GM18951 (cell line): ENCODE results near the gene HACD1.

ENCODE experiments used
- POLR2A ChIP-seq: IDR thresholded peaks from 4 replicates; pipeline ENCODE4 v1.6.1; 2011; ENCODE audit warnings: mild to moderate bottlenecking; ENCODE audit not compliant: insufficient read length, insufficient read depth; ENCODE audit errors: extremely low read depth
- in situ Hi-C: fragments of 300-500 bp; cut with MboI; formaldehyde crosslinking; loops from one replicate; pipeline ENCODE4 v1.12.0; 2022; ENCODE audit warnings: low sequenced_read_pairs, mixed read lengths, inconsistent platforms; ENCODE audit not compliant: unreplicated experiment

HACD1 gene

GRCh38 chr10:17586821-17587234, 30.3 kb downstream of the HACD1 start:
- peak; percentile 22 for TF ChIP-seq POLR2A
- in situ Hi-C loops, result no loop called here

DNA sequence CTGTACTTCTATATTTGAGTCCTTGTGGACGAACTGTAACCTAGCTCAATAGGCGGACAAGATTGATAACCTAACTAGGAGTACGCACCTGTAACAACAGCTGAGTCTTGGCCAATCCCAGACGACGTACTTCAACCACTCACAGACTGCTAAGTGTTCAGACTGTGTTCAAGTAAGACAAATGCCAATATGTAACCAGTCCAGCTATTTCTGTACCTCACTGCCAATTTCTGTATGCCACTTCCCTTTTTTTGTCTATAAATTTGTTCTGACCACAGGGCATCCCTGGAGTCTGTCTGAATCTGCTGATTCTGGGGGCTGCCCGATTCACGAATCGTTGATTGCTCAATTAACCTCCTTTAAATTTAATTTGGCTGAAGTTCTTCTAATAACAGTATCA, 32.2 kb downstream of the HACD1 start:
- in situ Hi-C loops, result no loop called here
- TF ChIP-seq POLR2A, result no peak

GRCh38 chr10:17580885-17581284, 36.3 kb downstream of the HACD1 start:
- TF ChIP-seq POLR2A, result no peak
- in situ Hi-C loops, result no loop called here

- in situ Hi-C loops, result no loop called here
- TF ChIP-seq POLR2A, result no peak
These were observed 38.6 kb downstream of the HACD1 start for GRCh38 chr10:17578603-17579002.

GRCh38 chr10:17576768-17577167, 40.4 kb downstream of the HACD1 start:
- no peak for TF ChIP-seq POLR2A
- in situ Hi-C loops, result no loop called here

DNA sequence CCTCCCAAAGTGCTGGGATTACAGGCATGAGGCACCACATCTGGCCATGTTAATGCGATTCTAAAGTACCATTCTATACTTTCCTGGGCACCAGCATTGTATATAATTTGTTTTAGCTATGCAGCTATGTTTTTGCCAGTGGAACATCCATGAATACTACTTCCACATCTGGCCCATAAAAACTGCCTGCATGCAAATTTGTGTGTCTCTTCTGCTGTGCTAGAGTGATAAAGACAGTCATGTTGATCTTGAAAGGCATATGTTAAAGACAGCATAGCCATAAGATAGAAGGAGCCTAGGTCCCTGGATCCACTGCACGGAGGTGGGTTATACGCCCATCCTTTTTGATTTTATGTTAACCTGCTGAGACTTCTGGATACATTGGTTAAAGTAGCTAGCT, 52.3 kb downstream of the HACD1 start:
- in situ Hi-C loops, result no loop called here
- TF ChIP-seq POLR2A, result no peak

DNA sequence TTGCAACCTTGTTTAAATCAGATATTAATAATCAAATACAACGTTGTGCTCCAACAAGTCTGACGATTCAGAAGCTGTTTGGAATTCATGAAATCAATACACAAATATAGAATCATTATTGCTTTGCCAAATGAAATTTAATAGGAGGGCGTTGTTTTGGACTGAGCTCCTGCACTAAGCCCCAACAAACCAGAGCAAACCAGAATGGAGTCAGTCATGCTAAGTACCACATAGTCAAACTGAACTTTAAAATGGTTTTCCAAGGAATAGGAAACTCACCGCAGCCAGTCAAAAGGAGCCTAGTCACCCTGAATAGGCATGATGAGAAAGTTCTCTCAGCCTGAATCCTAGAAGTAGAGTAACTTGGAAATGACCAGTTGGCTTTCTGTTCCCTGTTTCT, 53.7 kb downstream of the HACD1 start:
- in situ Hi-C loops, result no loop called here
- no peak for TF ChIP-seq POLR2A

- TF ChIP-seq POLR2A, result no peak
- in situ Hi-C loops, result no loop called here
These were observed 54.6 kb downstream of the HACD1 start for GRCh38 chr10:17562614-17563013.

GRCh38 chr10:17561111-17561510, 56.1 kb downstream of the HACD1 start:
- in situ Hi-C loops, result no loop called here
- no peak for TF ChIP-seq POLR2A

- no peak for TF ChIP-seq POLR2A
- in situ Hi-C loops, result no loop called here
These were observed 59.7 kb downstream of the HACD1 start for GRCh38 chr10:17557459-17557858.

DNA sequence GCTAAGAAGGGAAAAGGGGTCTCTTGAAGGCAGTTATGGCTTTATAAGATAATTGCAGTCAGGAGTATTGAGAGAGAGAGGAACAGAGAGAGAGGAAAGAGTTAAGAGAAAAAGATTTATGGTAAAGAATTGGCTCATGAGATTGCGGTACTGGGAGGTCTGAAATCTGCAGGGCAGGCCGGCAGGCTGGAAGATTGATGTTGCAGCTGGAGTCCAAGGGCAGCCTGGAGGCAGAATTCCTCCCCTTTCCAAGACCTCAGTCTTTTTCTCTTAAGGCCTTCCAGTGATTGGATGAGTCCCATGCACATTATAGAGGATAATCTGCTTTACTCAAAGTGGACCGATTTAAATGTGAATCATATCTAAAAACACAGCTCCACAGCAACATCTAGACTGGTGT, 68.4 kb downstream of the HACD1 start:
- TF ChIP-seq POLR2A, result no peak
- in situ Hi-C loops, result no loop called here

DNA sequence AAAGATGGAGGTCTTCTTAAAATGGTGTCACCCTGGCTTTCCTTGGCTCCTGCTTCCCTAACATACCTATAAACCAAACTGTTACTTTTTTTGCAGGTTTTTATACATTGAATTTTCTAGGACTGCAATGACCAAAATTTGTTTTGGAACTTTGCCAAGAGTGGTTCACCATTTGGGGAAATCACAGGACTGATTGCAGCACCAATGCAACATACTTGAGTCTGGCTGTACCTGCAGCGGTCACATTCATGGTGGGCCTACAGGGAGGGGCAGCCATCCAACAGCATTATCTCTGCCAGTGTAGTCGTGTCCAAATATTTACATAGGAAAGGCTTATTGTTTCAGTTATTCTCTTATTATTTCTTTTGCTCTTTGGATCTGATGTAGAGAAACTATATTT, 69.0 kb downstream of the HACD1 start:
- in situ Hi-C loops, result no loop called here
- no peak for TF ChIP-seq POLR2A

DNA sequence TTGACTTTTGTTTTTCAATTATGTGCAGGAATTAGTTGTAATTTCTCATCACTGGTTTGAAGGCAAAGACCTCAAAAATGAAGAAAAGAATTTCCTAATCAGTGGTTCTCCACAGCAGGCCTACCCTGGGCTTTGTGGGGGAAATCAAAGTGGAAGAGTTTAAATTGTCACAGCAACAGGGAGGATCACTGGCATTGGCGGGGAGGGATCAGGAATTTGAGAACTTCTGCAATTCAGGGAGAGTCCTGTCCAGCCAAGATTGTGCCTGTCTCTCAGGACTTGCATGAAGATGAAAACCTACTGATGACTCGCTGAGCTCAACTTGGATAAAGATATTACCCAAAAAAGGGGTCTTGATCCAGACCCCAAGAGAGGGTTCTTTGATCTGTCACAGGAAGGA, 70.1 kb downstream of the HACD1 start:
- no peak for TF ChIP-seq POLR2A
- in situ Hi-C loops, result no loop called here

DNA sequence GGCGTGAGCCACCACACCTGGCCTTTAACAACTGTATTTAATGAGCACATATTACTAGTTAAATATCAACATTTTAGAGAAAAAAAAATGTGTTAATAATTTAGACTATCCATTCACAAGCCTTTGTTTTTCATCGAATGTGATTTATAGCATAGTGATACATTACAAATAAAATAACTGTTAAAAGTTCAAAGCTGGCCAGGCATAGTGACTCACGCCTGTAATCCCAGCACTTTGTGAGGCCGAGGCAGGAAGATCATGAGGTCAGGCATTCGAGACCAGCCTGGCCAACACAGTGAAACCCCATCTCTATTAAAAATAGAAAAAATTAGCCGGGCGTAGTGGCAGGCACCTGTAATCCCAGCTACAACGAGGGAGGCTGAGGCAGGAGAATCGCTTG, 72.7 kb downstream of the HACD1 start:
- no peak for TF ChIP-seq POLR2A
- in situ Hi-C loops, result no loop called here
